ENCODE measurements around the gene ZDHHC6. TPM values are rescaled to one million over a fixed set of nuclear protein-coding genes. Genes with fewer than 3 reads are reported as not detected.

The ZDHHC6 gene, protein sequence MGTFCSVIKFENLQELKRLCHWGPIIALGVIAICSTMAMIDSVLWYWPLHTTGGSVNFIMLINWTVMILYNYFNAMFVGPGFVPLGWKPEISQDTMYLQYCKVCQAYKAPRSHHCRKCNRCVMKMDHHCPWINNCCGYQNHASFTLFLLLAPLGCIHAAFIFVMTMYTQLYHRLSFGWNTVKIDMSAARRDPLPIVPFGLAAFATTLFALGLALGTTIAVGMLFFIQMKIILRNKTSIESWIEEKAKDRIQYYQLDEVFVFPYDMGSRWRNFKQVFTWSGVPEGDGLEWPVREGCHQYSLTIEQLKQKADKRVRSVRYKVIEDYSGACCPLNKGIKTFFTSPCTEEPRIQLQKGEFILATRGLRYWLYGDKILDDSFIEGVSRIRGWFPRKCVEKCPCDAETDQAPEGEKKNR
- total RNA-seq, result 10 to 100 TPM; 60.6 to 61.2 TPM
- 10 to 100 TPM; 39.3 to 48.0 TPM for polyA plus RNA-seq

DNA sequence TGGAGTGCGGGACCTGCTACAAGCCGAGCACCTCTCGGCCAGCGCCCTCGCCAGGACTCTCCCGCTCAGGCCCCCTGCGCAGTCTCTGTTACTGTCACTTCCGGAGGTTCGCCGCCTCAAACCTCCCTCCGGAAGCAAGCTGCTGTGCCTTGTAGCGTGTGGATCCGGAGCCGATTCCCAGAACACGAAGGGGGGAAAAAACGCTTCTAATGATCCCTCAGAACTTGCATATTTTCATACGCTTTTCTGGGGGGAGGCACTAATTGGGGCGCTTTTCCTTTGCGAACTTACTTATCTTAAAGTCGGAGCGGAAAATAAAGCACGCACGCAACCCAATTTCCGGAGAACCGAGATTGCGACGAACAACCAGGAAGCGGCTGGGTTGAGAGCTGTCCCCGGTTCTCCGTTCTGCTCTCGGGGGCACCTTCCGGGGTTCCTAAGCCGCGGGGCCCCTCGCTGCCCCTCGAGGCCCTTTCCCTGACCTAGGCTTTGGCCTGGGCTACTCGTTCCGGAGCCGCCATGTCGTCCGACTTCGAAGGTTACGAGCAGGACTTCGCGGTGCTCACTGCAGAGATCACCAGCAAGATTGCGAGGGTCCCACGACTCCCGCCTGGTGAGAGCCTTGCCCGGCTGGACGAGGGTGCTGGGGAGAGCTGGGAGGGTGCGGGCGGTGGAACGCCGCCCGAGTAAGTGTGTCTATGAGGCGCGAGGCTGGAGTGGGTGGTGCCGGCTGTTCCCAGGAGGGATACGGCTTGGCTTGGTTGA is at the start of gene ZDHHC6, which contains the start of gene VTI1A:
ZDHHC6 (minus strand) TSS at position 60 of the 765 bp plus-strand sequence. CDS start 1,478 bp downstream, outside the sequence.
VTI1A (plus strand) TSS at position 361 of the 765 bp plus-strand sequence; CDS start at position 520, 159 bp downstream.
- Histone ChIP-seq H3K27ac (ENCODE audit: low read depth, low read length) (peak within 1 kb of the TSS; percentile 86), H3K36me3 (ENCODE audit: insufficient read depth, low read length) (peaks cover 21% of the 10 kb centered on the region), H3K4me1 (ENCODE audit: insufficient read depth, low read length) (peaks cover 42% of the 10 kb centered on the region), H3K9me3 (ENCODE audit: control insufficient read depth in 1 of 2, low read length in 2 of 2) (no peaks in the 10 kb centered on the region), H3K27me3 (ENCODE audit: insufficient read depth, low read length) (no peaks in the 10 kb centered on the region), H3K4me3 (ENCODE audit: low read length in 2 of 2) (peak within 1 kb of the TSS; percentile 97 to 99)
- peaks cover 26 to 64% (median 50%) of the 10 kb centered on the region in 4 donors for H3K4me1 Mint-ChIP-seq
- peak within 1 kb of the TSS; percentile 81 to 99 (median 97) for H3K27ac Mint-ChIP-seq
- H3K27me3 Mint-ChIP-seq, result no peaks in the 10 kb centered on the region
- H3K9me3 Mint-ChIP-seq, result no peaks in the 10 kb centered on the region
- ChIA-PET CTCF (ENCODE audit: partially characterized antibody) (interaction anchor here (1.2 to 1.8 kb wide), 2 partner anchors 12 to 71 kb away, joined by 3 to 9 read pairs; no protein-coding TSS in a partner anchor), POLR2A (ENCODE audit: partially characterized antibody) (interaction anchor here (0.8 to 2.6 kb wide), 17 partner anchors 10 to 1234 kb away, joined by 3 to 33 read pairs (median 3); partner anchors contain the start of genes ACSL5 and GPAM)
- intact Hi-C loops (cut with micrococcal nuclease), result loop anchor here (1.0 to 5.0 kb wide), 2 partner anchors 70 to 264 kb away; partner anchors contain the start of gene GPAM
- peaks cover 25 to 55% of the 10 kb centered on the region in 2 donors for H3K36me3 Mint-ChIP-seq
- DNase-seq, result peak; percentile 84 to 87 (median 86)
- peak within 1 kb of the TSS; percentile 90 to 100 (median 94) for H3K4me3 Mint-ChIP-seq

DNA sequence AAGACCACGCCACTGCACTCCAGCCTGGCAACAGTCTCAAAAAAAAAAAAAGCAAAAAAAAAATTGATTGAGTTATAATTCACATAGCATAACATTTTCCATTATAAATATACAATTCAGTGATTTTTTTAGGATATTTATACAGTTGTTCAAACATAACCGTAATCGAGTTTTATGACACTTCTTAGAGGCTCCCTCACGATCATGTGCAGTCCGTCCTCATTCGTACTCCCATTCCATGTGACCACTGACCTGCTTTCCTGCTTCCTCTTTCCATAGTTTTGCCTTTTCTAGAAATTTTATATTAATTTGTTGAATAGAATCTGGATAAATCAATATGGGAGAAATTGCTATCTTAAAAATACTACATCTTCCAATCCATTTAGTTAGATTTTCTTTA is 46.0 kb upstream of the ZDHHC6 start:
- H3K27ac Mint-ChIP-seq, result no peak overlapping the region
- Histone ChIP-seq H3K36me3 (ENCODE audit: insufficient read depth, low read length) (no peaks in the 10 kb centered on the region), H3K9me3 (ENCODE audit: control insufficient read depth in 1 of 2, low read length in 2 of 2) (no peaks in the 10 kb centered on the region), H3K4me1 (ENCODE audit: insufficient read depth, low read length) (no peaks in the 10 kb centered on the region), H3K27ac (ENCODE audit: low read depth, low read length) (no peak overlapping the region), H3K4me3 (ENCODE audit: low read length in 2 of 2) (no peak overlapping the region), H3K27me3 (ENCODE audit: insufficient read depth, low read length) (no peaks in the 10 kb centered on the region)
- H3K36me3 Mint-ChIP-seq, result no peaks in the 10 kb centered on the region
- H3K4me1 Mint-ChIP-seq, result peaks cover 3 to 15% (median 10%) of the 10 kb centered on the region in 4 donors
- no peak for DNase-seq
- intact Hi-C loops (cut with micrococcal nuclease), result no loop called here
- H3K27me3 Mint-ChIP-seq, result no peaks in the 10 kb centered on the region
- no peaks in the 10 kb centered on the region for H3K9me3 Mint-ChIP-seq
- CTCF ChIA-PET (ENCODE audit: partially characterized antibody), result no interaction called here
- POLR2A ChIA-PET (ENCODE audit: partially characterized antibody), result no interaction called here
- no peak overlapping the region for H3K4me3 Mint-ChIP-seq

DNA sequence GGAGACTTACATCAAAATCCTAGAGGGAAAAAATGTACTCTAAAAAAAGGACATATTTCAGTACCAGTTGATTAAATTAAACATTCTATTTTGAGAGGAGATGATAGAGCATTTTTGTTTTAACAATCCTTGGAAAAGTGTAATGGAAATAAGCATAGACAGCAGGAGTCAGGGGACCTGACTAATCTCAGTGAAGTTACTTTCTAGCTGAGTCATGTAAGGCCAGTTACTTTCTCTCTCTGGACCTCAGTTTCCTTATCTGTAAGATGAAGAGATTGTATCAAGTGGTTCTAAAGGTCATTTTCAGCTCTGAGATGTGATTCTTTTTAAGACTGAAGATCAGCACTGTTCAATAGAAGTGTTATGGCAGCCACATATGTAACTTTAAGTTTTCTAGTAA is 44.4 kb upstream of the ZDHHC6 start:
- H3K4me1 ChIP-seq (ENCODE audit: insufficient read depth, low read length), result no peaks in the 10 kb centered on the region
- intact Hi-C loops (cut with micrococcal nuclease), result no loop called here
- DNase-seq, result no peak
- Mint-ChIP-seq H3K27ac (no peak overlapping the region), H3K27me3 (no peaks in the 10 kb centered on the region), H3K4me1 (peaks cover 5 to 15% (median 6%) of the 10 kb centered on the region in 4 donors), H3K4me3 (no peak overlapping the region), H3K9me3 (no peaks in the 10 kb centered on the region), H3K36me3 (no peaks in the 10 kb centered on the region)
- POLR2A ChIA-PET (ENCODE audit: partially characterized antibody), result no interaction called here
- H3K27ac ChIP-seq (ENCODE audit: low read depth, low read length), result no peak overlapping the region
- no peaks in the 10 kb centered on the region for H3K36me3 ChIP-seq (ENCODE audit: insufficient read depth, low read length)
- no peaks in the 10 kb centered on the region for H3K27me3 ChIP-seq (ENCODE audit: insufficient read depth, low read length)
- CTCF ChIA-PET (ENCODE audit: partially characterized antibody), result interaction anchor here (1.1 to 3.9 kb wide), 3 partner anchors 19 to 896 kb away, joined by 3 to 20 read pairs (median 3); no protein-coding TSS in a partner anchor
- H3K9me3 ChIP-seq (ENCODE audit: control insufficient read depth in 1 of 2, low read length in 2 of 2), result no peaks in the 10 kb centered on the region
- H3K4me3 ChIP-seq (ENCODE audit: low read length in 2 of 2), result no peak overlapping the region

DNA sequence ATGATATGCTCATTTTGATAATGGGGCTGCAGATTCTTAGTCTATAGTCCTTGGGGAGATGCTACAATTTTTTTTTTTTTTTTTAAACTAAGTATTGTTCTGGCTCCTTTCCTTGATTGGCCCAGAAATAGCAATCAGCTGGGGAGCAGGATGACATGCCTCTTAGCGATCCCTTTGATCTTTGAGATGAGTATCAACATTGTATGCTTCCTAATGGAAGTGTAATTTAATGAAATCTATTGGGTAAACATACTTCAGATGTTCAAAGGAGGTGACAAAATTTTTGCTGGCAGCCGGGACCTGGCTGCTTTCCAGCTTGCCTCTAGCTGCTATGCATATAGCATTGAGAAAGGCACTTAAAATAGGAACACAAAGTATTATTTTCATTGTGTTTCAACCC is 43.8 kb upstream of the ZDHHC6 start:
- Mint-ChIP-seq H3K4me1 (peaks cover 4 to 15% (median 5%) of the 10 kb centered on the region in 4 donors), H3K9me3 (no peaks in the 10 kb centered on the region), H3K4me3 (no peak overlapping the region), H3K36me3 (peaks cover 0 to 2% of the 10 kb centered on the region in 2 donors), H3K27me3 (no peaks in the 10 kb centered on the region), H3K27ac (no peak overlapping the region)
- H3K27ac ChIP-seq (ENCODE audit: low read depth, low read length), result no peak overlapping the region
- DNase-seq, result no peak
- H3K4me3 ChIP-seq (ENCODE audit: low read length in 2 of 2), result no peak overlapping the region
- no peaks in the 10 kb centered on the region for H3K27me3 ChIP-seq (ENCODE audit: insufficient read depth, low read length)
- H3K9me3 ChIP-seq (ENCODE audit: control insufficient read depth in 1 of 2, low read length in 2 of 2), result no peaks in the 10 kb centered on the region
- POLR2A ChIA-PET (ENCODE audit: partially characterized antibody), result no interaction called here
- intact Hi-C loops (cut with micrococcal nuclease), result no loop called here
- CTCF ChIA-PET (ENCODE audit: partially characterized antibody), result interaction anchor here (1.1 to 3.9 kb wide), 2 partner anchors 18 to 26 kb away, joined by 3 to 20 read pairs; no protein-coding TSS in a partner anchor
- H3K36me3 ChIP-seq (ENCODE audit: insufficient read depth, low read length), result no peaks in the 10 kb centered on the region
- H3K4me1 ChIP-seq (ENCODE audit: insufficient read depth, low read length), result no peaks in the 10 kb centered on the region

DNA sequence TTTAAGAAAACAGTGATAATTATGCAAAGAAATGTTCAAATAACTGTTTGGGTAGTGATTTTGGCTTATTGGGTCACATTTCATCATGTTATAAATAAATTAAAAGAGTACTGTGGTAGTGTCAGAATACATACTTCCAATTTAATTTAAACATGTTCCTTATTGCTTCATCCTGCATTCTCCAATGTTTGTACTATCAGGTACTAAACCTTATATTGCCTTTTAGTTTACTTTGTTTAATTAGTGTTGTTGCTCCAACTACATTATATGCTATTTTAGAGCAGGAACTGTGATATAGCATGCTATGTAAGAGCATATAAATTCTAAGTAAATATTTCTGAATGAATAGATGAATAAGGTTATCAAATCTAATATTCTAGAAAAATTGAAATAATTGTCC is 41.2 kb upstream of the ZDHHC6 start:
- no peak for DNase-seq
- peaks cover 2 to 6% of the 10 kb centered on the region in 2 donors for H3K36me3 Mint-ChIP-seq
- no peaks in the 10 kb centered on the region for H3K27me3 Mint-ChIP-seq
- Histone ChIP-seq H3K27me3 (ENCODE audit: insufficient read depth, low read length) (no peaks in the 10 kb centered on the region), H3K4me3 (ENCODE audit: low read length in 2 of 2) (no peak overlapping the region), H3K36me3 (ENCODE audit: insufficient read depth, low read length) (no peaks in the 10 kb centered on the region), H3K27ac (ENCODE audit: low read depth, low read length) (no peak overlapping the region), H3K9me3 (ENCODE audit: control insufficient read depth in 1 of 2, low read length in 2 of 2) (no peaks in the 10 kb centered on the region), H3K4me1 (ENCODE audit: insufficient read depth, low read length) (no peaks in the 10 kb centered on the region)
- peak overlapping the region in 1 of 7 donors; percentile 3 for H3K27ac Mint-ChIP-seq
- POLR2A ChIA-PET (ENCODE audit: partially characterized antibody), result no interaction called here
- CTCF ChIA-PET (ENCODE audit: partially characterized antibody), result interaction anchor here (3.9 kb wide), 1 partner anchor 15 kb away, joined by 20 read pairs; no protein-coding TSS in a partner anchor
- intact Hi-C loops (cut with micrococcal nuclease), result no loop called here
- H3K4me1 Mint-ChIP-seq, result peaks cover 0 to 20% (median 7%) of the 10 kb centered on the region in 4 donors
- no peak overlapping the region for H3K4me3 Mint-ChIP-seq
- no peaks in the 10 kb centered on the region for H3K9me3 Mint-ChIP-seq

DNA sequence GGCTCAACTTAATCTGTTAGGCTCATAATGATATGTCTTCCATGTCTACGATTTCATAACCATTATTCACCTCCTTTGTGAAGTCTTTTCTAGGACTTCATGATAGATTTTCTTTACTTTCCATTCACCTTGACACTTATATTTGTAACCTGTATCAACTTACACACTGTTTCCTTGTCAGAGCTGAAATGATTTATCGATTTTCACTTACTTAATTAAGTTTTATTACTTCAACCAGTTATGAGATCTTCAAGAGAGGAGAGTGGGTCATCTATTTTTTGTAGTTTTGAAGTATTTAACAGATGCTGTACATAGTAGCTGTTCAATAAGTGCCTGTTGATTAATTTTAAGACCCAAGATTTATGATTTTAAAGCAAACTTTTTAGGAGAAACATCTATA is 37.7 kb upstream of the ZDHHC6 start:
- Mint-ChIP-seq H3K27me3 (no peaks in the 10 kb centered on the region), H3K4me1 (peaks cover 4 to 14% (median 9%) of the 10 kb centered on the region in 4 donors), H3K36me3 (peaks cover 2 to 10% of the 10 kb centered on the region in 2 donors), H3K9me3 (no peaks in the 10 kb centered on the region), H3K27ac (peak overlapping the region in 1 of 7 donors; percentile 61), H3K4me3 (no peak overlapping the region)
- POLR2A ChIA-PET (ENCODE audit: partially characterized antibody), result interaction anchor here (0.7 kb wide), 1 partner anchor 1414 kb away, joined by 3 read pairs; no protein-coding TSS in a partner anchor
- H3K27ac ChIP-seq (ENCODE audit: low read depth, low read length), result no peak overlapping the region
- no peaks in the 10 kb centered on the region for H3K36me3 ChIP-seq (ENCODE audit: insufficient read depth, low read length)
- CTCF ChIA-PET (ENCODE audit: partially characterized antibody), result interaction anchor here (1.0 kb wide), 1 partner anchor 13 kb away, joined by 3 read pairs; no protein-coding TSS in a partner anchor
- H3K4me1 ChIP-seq (ENCODE audit: insufficient read depth, low read length), result no peaks in the 10 kb centered on the region
- intact Hi-C loops (cut with micrococcal nuclease), result no loop called here
- no peaks in the 10 kb centered on the region for H3K27me3 ChIP-seq (ENCODE audit: insufficient read depth, low read length)
- H3K4me3 ChIP-seq (ENCODE audit: low read length in 2 of 2), result no peak overlapping the region
- DNase-seq, result no peak
- no peaks in the 10 kb centered on the region for H3K9me3 ChIP-seq (ENCODE audit: control insufficient read depth in 1 of 2, low read length in 2 of 2)
